T-cell (primary cell): ENCODE data around the gene TRPM1. TPM values are rescaled to one million over a fixed set of nuclear protein-coding genes. Genes with fewer than 3 reads are reported as not detected.

Experiments
- ATAC-seq, 4 experiments: fragments of 200-7000 bp in 3 of 4; fragments of 150-1000 bp in 1 of 4; cut with Tn5 transposase; replicated peaks in 1 of 4; 1 replicate in 3 of 4; 2 replicates in 1 of 4; pipeline ENCODE4 v1.10.0; 2021; ENCODE audit warnings: moderate library complexity in 3 of 4, mild to moderate bottlenecking in 2 of 4, moderate number of reproducible peaks in 1 of 4
- CTCF ChIA-PET, 2 donors: fragments of 300-600 bp; sonication (Branson Sonifier 250); formaldehyde crosslinking; loops; one replicate each; lab custom pipeline; 2022; ENCODE audit warnings: antibody characterized with exemption in 2 of 2; lab: Charles Lee
- POLR2A ChIA-PET, 2 donors: fragments of 300-600 bp; sonication (Branson Sonifier 250); formaldehyde crosslinking; loops; one replicate each; lab custom pipeline; 2022; ENCODE audit warnings: antibody characterized with exemption in 2 of 2; lab: Charles Lee
- DNase-seq, 35 experiments: peaks; one replicate each; pipeline versions ENCODE4 v3.0.0 to v3.0.0-alpha.2; 2013 to 2023
- H3K27ac ChIP-seq: one replicate; pipeline ENCODE4 v1.5.1; 2013; ENCODE audit warnings: low read length
- H3K27me3 ChIP-seq, 2 experiments: replicated peaks in 1 of 2; 1 replicate in 1 of 2; 2 replicates in 1 of 2; pipeline versions ENCODE4 v1.6.1 to v1.7.0; 2013; ENCODE audit warnings: low read length in 1 of 2, mixed read lengths in 1 of 2; ENCODE audit not compliant: control insufficient read depth in 2 of 2, insufficient read depth in 2 of 2; ENCODE audit errors: extremely low read depth in 1 of 2
- H3K36me3 ChIP-seq, 2 donors: 1 replicate in 1 of 2; 2 replicates in 1 of 2; pipeline versions ENCODE4 v1.6.1 to v1.7.0; 2013; ENCODE audit warnings: low read length in 1 of 2; ENCODE audit not compliant: control insufficient read depth in 2 of 2, insufficient read depth in 1 of 2; ENCODE audit errors: extremely low read depth in 1 of 2
- H3K4me1 ChIP-seq, 2 experiments: 1 replicate in 1 of 2; 2 replicates in 1 of 2; pipeline versions ENCODE4 v1.6.1 to v1.7.0; 2013; ENCODE audit warnings: low read length in 2 of 2, mixed read lengths in 1 of 2; ENCODE audit not compliant: insufficient read depth in 2 of 2, control insufficient read depth in 1 of 2; ENCODE audit errors: extremely low read depth in 1 of 2
- H3K4me3 ChIP-seq, 2 donors: 1 replicate in 1 of 2; 2 replicates in 1 of 2; pipeline versions ENCODE4 v1.5.1 to v1.7.0; 2013; ENCODE audit warnings: mild to moderate bottlenecking in 2 of 2, low read length in 1 of 2, moderate library complexity in 1 of 2; ENCODE audit not compliant: control insufficient read depth in 1 of 2; ENCODE audit errors: extremely low read depth in 1 of 2
- H3K9me3 ChIP-seq: 2 replicates; pipeline ENCODE4 v1.7.0; 2013
- H3K27ac Mint-ChIP-seq, 2 donors: one replicate each; pipeline ENCODE4 v1.8.0; 2020 to 2021; ENCODE audit warnings: mild to moderate bottlenecking in 2 of 2, mixed read lengths in 2 of 2
- H3K27me3 Mint-ChIP-seq, 2 donors: one replicate each; pipeline ENCODE4 v1.8.0; 2021 to 2022; ENCODE audit warnings: mixed read lengths in 2 of 2
- H3K36me3 Mint-ChIP-seq: one replicate; pipeline ENCODE4 v1.8.0; 2021; ENCODE audit warnings: mixed read lengths
- H3K4me1 Mint-ChIP-seq, 3 donors: one replicate each; pipeline ENCODE4 v1.8.0; 2020 to 2022; ENCODE audit warnings: mixed read lengths in 3 of 3, mild to moderate bottlenecking in 1 of 3
- H3K4me3 Mint-ChIP-seq, 3 donors: one replicate each; pipeline ENCODE4 v1.8.0; 2020 to 2022; ENCODE audit warnings: mild to moderate bottlenecking in 3 of 3, mixed read lengths in 3 of 3, moderate library complexity in 3 of 3
- H3K9me3 Mint-ChIP-seq, 3 donors: one replicate each; pipeline ENCODE4 v1.8.0; 2020 to 2022; ENCODE audit warnings: mixed read lengths in 3 of 3
- WGBS: methylation state at CpG from one replicate; pipeline ENCODE4 v1.1.5; 2013; ENCODE audit warnings: missing lambda C conversion rate; ENCODE audit not compliant: insufficient coverage; 5-methylcytosine and 5-hydroxymethylcytosine counted together
- total RNA-seq, 35 experiments: library from RNA in 6 of 35; stranded (reverse) in 6 of 35; fragments of 120-200 nt in 1 of 35; gene quantifications; one replicate each; pipeline versions ENCODE4 v1.2.1 to v1.2.4 and lab custom pipeline; 2013 to 2026

Gene TRPM1
- total RNA-seq, 5 donors from 2014 or later (not counting 1 experiment from before 2014, with no cell fraction given) = not detected

DNA sequence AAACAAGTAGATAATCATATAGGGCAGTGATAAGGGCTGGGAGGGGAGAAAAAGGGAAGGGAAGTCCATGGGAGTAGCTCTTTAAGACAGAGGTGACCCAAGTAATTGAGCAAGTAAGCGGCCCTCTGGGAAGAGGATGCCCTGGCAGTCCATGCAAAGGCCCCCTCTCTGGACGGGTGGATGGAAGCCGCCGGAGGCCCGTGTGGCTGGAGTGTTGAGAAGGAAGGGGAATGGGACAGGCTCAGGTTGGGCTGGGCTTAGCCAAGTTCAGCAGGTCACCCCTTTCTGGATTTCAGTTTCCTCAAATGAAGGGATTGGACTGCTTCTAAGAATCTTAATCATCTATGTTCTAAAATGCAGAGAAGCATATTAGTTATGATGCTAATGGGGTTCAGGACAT lies 32.4 kb upstream of the TRPM1 start:
- H3K9me3 ChIP-seq = no peaks in the 10 kb centered on the region
- Mint-ChIP-seq H3K9me3 (no peaks in the 10 kb centered on the region), H3K36me3 (no peaks in the 10 kb centered on the region), H3K27ac (no peak overlapping the region), H3K27me3 (peaks cover 0 to 3% of the 10 kb centered on the region in 2 donors), H3K4me1 (peaks cover 0 to 5% (median 4%) of the 10 kb centered on the region in 3 donors), H3K4me3 (no peak overlapping the region)
- WGBS = 88% methylated on average over 1 of the region's 5 CpGs
- ChIA-PET POLR2A (no interaction called here), CTCF (interaction anchor here in 1 of 2 donors (0.5 to 0.6 kb wide), 2 partner anchors 97 to 1716 kb away, joined by 3 to 7 read pairs; no protein-coding TSS in a partner anchor)
- peaks cover 0 to 4% of the 10 kb centered on the region in 2 experiments for H3K4me1 ChIP-seq
- peaks cover 0 to 10% of the 10 kb centered on the region in 2 experiments for H3K27me3 ChIP-seq
- H3K4me3 ChIP-seq = no peak overlapping the region
- DNase-seq = no peak
- H3K36me3 ChIP-seq = no peaks in the 10 kb centered on the region
- ATAC-seq = no peak
- H3K27ac ChIP-seq = no peak overlapping the region

- DNase-seq (no peak), ATAC-seq (no peak)
- 83% methylated on average over 11 of the region's 12 CpGs for WGBS
- H3K4me1 ChIP-seq = peaks cover 0 to 5% of the 10 kb centered on the region in 2 experiments
- Mint-ChIP-seq H3K27me3 (peaks cover 0 to 3% of the 10 kb centered on the region in 2 donors), H3K4me1 (peaks cover 0 to 5% (median 4%) of the 10 kb centered on the region in 3 donors), H3K4me3 (no peak overlapping the region), H3K9me3 (no peaks in the 10 kb centered on the region), H3K36me3 (no peaks in the 10 kb centered on the region), H3K27ac (no peak overlapping the region)
- POLR2A ChIA-PET = no interaction called here
- no peaks in the 10 kb centered on the region for H3K36me3 ChIP-seq
- no peak overlapping the region for H3K4me3 ChIP-seq
- peaks cover 0 to 16% of the 10 kb centered on the region in 2 experiments for H3K27me3 ChIP-seq
- H3K9me3 ChIP-seq = no peaks in the 10 kb centered on the region
- CTCF ChIA-PET = interaction anchor here (0.6 to 0.9 kb wide), 4 partner anchors 21 to 394 kb away, joined by 3 to 8 read pairs (median 4); no protein-coding TSS in a partner anchor
- H3K27ac ChIP-seq = no peak overlapping the region
Measured at GRCh38 chr15:31131853-31132375, 30.4 kb upstream of the TRPM1 start.

GRCh38 chr15:31130576-31131237 lies 29.2 kb upstream of the TRPM1 start:
- 73% methylated on average over 6 of the region's 12 CpGs for WGBS
- Histone ChIP-seq H3K36me3 (no peaks in the 10 kb centered on the region), H3K4me1 (peaks cover 0 to 5% of the 10 kb centered on the region in 2 experiments), H3K9me3 (no peaks in the 10 kb centered on the region), H3K27me3 (peaks cover 0 to 13% of the 10 kb centered on the region in 2 experiments), H3K27ac (no peak overlapping the region), H3K4me3 (no peak overlapping the region)
- Mint-ChIP-seq H3K27me3 (peaks cover 0 to 3% of the 10 kb centered on the region in 2 donors), H3K4me3 (no peak overlapping the region), H3K27ac (no peak overlapping the region), H3K9me3 (no peaks in the 10 kb centered on the region), H3K36me3 (no peaks in the 10 kb centered on the region), H3K4me1 (peaks cover 0 to 5% (median 4%) of the 10 kb centered on the region in 3 donors)
- POLR2A ChIA-PET = no interaction called here
- CTCF ChIA-PET = no interaction called here
- DNase-seq = no peak
- ATAC-seq = no peak

DNA sequence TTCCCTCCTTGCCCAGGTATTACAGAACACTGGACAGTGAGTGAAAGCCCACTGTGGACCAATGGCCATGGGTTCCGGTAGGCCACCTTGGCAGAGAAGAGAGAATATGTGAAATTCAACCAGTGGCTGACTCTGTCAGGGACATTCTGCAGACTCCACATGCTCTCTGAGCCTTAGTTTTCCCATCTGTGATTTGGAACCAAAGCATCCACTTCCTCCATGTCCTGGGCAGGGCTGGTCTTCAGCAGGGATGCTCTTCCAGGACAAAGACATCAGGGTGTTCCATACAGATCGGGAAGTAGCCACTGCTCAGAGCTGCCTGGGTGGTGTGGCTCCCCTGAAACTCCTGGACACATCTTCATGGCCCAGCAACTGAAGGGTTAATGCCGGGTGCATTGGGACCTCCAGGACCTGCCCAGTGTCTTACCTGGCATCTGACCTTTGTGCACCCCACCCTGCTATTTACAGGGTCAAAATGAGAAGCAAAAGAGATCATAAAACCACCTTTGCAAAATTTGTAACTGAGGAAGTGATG lies 28.3 kb upstream of the TRPM1 start:
- no peak overlapping the region for H3K4me3 Mint-ChIP-seq
- no peaks in the 10 kb centered on the region for H3K36me3 ChIP-seq
- H3K9me3 ChIP-seq = no peaks in the 10 kb centered on the region
- H3K36me3 Mint-ChIP-seq = no peaks in the 10 kb centered on the region
- no peak overlapping the region for H3K27ac ChIP-seq
- DNase-seq = no peak
- 100% methylated on average over 1 of the region's 3 CpGs for WGBS
- ATAC-seq = no peak
- H3K27me3 Mint-ChIP-seq = peaks cover 0 to under 1% of the 10 kb centered on the region in 2 donors
- H3K9me3 Mint-ChIP-seq = no peaks in the 10 kb centered on the region
- peaks cover 0 to 13% of the 10 kb centered on the region in 2 experiments for H3K27me3 ChIP-seq
- no peak overlapping the region for H3K4me3 ChIP-seq
- peaks cover 0 to 5% of the 10 kb centered on the region in 2 experiments for H3K4me1 ChIP-seq
- H3K27ac Mint-ChIP-seq = no peak overlapping the region
- peaks cover 0 to 5% (median 4%) of the 10 kb centered on the region in 3 donors for H3K4me1 Mint-ChIP-seq
- ChIA-PET CTCF (interaction anchor here in 1 of 2 donors (1.0 to 1.4 kb wide), 8 partner anchors 8 to 468 kb away, joined by 3 to 7 read pairs (median 4); partner anchors contain the start of gene FAN1), POLR2A (no interaction called here)

DNA sequence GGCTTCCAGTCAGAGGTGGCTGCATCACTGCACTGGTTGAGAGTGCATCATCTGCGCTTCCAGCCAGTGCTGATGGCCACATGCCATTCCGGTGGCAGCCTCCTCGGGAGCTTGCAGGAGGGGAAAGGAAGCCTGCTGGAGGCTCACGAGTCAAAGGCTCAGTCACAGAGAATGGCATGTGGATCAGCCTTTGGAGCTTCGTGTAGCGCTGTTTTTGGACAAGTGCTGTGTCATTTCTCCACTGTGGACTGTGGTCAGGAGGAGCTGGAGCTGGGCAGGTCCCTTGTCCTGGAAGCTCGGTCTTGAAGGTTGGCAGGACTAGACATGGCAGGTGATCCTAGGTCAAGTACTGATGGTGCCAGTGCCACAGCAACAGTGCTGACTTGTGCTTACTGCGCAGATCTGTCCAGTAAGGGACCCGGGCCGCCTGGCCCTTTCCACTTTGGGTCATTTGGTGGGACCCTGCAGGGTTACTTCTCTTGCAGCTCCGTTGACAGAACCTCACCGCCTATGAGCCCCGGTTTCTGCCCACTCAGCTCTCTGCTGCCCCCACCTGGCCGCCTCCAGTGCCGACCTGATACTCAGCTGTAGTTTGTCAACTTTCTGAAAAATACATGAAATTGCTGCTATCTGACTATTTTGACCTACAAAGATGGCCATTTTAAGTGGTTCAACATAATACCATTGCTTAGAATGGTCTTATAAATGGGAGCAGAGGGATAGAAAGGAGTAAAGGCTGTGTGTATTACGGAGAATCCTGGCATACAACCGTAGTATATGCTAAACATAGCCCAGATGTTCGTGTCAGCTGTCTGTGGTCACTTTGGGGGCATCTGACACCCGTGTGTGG lies 27.6 kb upstream of the TRPM1 start:
- Mint-ChIP-seq H3K9me3 (no peaks in the 10 kb centered on the region), H3K4me3 (no peak overlapping the region), H3K4me1 (peaks cover 0 to 5% (median 4%) of the 10 kb centered on the region in 3 donors), H3K27me3 (no peaks in the 10 kb centered on the region), H3K36me3 (no peaks in the 10 kb centered on the region), H3K27ac (no peak overlapping the region)
- Histone ChIP-seq H3K4me1 (peaks cover 0 to 5% of the 10 kb centered on the region in 2 experiments), H3K4me3 (no peak overlapping the region), H3K27ac (no peak overlapping the region), H3K9me3 (no peaks in the 10 kb centered on the region), H3K27me3 (peaks cover 0 to 13% of the 10 kb centered on the region in 2 experiments), H3K36me3 (no peaks in the 10 kb centered on the region)
- ChIA-PET POLR2A (no interaction called here), CTCF (interaction anchor here (0.7 to 1.7 kb wide), 13 partner anchors 9 to 467 kb away, joined by 3 to 8 read pairs (median 4); partner anchors contain the start of gene FAN1 (in 1 of the 2))
- peak; percentile 41 to 81 (median 70) for DNase-seq
- ATAC-seq = peak; percentile 73 to 87 (median 78)
- WGBS = 39% methylated on average over 16 of the region's 19 CpGs

DNA sequence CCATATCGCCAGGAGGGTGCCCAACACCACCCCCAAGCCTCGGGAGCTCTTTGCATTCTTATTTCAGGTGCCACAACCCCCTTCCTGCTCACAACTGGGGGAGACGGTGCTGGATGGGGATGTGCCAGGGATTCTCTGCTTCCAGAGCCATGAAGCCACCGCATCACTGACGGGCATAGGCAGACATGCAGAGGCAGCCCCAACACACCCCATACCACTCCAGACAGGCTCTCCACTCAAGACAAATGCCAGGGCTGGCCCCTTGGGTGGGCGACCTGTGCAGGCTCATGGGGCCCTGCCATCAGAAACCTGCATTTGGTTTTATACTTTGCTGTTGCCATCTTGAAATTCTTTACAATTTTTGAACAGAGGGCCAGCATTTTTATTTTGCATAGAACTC lies 27.0 kb upstream of the TRPM1 start:
- H3K27me3 ChIP-seq = peaks cover 0 to 10% of the 10 kb centered on the region in 2 experiments
- no peak overlapping the region for H3K4me3 ChIP-seq
- peaks cover 0 to 5% of the 10 kb centered on the region in 2 experiments for H3K4me1 ChIP-seq
- no peaks in the 10 kb centered on the region for H3K36me3 Mint-ChIP-seq
- H3K27ac ChIP-seq = no peak overlapping the region
- no peak for DNase-seq
- no peak for ATAC-seq
- H3K4me3 Mint-ChIP-seq = no peak overlapping the region
- peaks cover 0 to 5% (median 4%) of the 10 kb centered on the region in 3 donors for H3K4me1 Mint-ChIP-seq
- no peaks in the 10 kb centered on the region for H3K9me3 Mint-ChIP-seq
- no peak overlapping the region for H3K27ac Mint-ChIP-seq
- no peaks in the 10 kb centered on the region for H3K27me3 Mint-ChIP-seq
- no peaks in the 10 kb centered on the region for H3K9me3 ChIP-seq
- 100% methylated on average over 2 of the region's 6 CpGs for WGBS
- ChIA-PET POLR2A (no interaction called here), CTCF (interaction anchor here (0.8 to 1.7 kb wide), 7 partner anchors 8 to 327 kb away, joined by 3 to 8 read pairs (median 3); no protein-coding TSS in a partner anchor)
- no peaks in the 10 kb centered on the region for H3K36me3 ChIP-seq
